Gastroesophageal sphincter (tissue), 3 donors: ENCODE measurements around the gene TMEM43.

Experiments used
- CTCF ChIP-seq, 4 experiments: fragments of 200-600 bp in 2 of 4; fragments of 450-650 bp in 2 of 4; sonication (generic) in 1 of 4; IDR thresholded peaks; one replicate each; pipeline ENCODE4 v1.5.1; 2017 to 2019; ENCODE audit warnings: antibody characterized with exemption in 4 of 4, mild to moderate bottlenecking in 2 of 4, moderate library complexity in 2 of 4
- POLR2A ChIP-seq, 2 donors: fragments of 450-650 bp; IDR thresholded peaks; one replicate each; pipeline ENCODE4 v1.6.1; 2017; ENCODE audit warnings: antibody characterized with exemption in 2 of 2, mild to moderate bottlenecking in 2 of 2, moderate library complexity in 1 of 2

- TF ChIP-seq CTCF (IDR thresholded peaks at IDR 0.05) (no peak), POLR2A (IDR thresholded peaks at IDR 0.05) (no peak)
These were observed 14.9 kb downstream of the TMEM43 start for GRCh38 chr3:14139771-14140170.
